ENCODE data around the gene AUP1. TPM values are rescaled to one million over a fixed set of nuclear protein-coding genes. Genes with fewer than 3 reads are reported as not detected.

The AUP1 gene
- total RNA-seq, 3 donors from 2014 or later (not counting 1 experiment from before 2014, with no cell fraction given): 234 to 242 (median 237) TPM

- Mint-ChIP-seq H3K36me3 (no peaks in the 10 kb centered on the region), H3K4me1 (peaks cover 10 to 20% of the 10 kb centered on the region in 2 donors), H3K27me3 (ENCODE audit: low read depth in 2 of 2) (peaks cover 60 to 74% of the 10 kb centered on the region in 2 donors), H3K9me3 (no peaks in the 10 kb centered on the region), H3K4me3 (peak overlapping the region; percentile 13), H3K27ac (peak overlapping the region in 1 of 2 donors; percentile 36)
- no peak for TF ChIP-seq CTCF (IDR thresholded peaks at IDR 0.05)
- DNase-seq: peak in 1 of 2 donors; percentile 48
- intact Hi-C loops (cut with micrococcal nuclease): no loop called here
- 5% methylated on average over 52 of the region's 52 CpGs for WGBS (ENCODE audit: insufficient coverage)
- no peak overlapping the region for H3K4me3 ChIP-seq (ENCODE audit: low read length)
- peaks cover 31% of the 10 kb centered on the region for H3K4me1 ChIP-seq (ENCODE audit: control insufficient read depth, insufficient read depth, low read length)
- H3K27ac ChIP-seq (ENCODE audit: low read length): no peak overlapping the region
- peaks cover 65% of the 10 kb centered on the region for H3K27me3 ChIP-seq (ENCODE audit: control insufficient read depth, insufficient read depth, low read length)
- peak in 1 of 3 donors; percentile 25 for ATAC-seq
- no peaks in the 10 kb centered on the region for H3K36me3 ChIP-seq (ENCODE audit: control insufficient read depth, insufficient read depth, low read length)
- H3K9me3 ChIP-seq (ENCODE audit: control insufficient read depth, insufficient read depth, low read length): no peaks in the 10 kb centered on the region
Measured at GRCh38 chr2:74513605-74514367, 15.7 kb downstream of the AUP1 start.

- intact Hi-C loops (cut with micrococcal nuclease): no loop called here
- H3K4me3 Mint-ChIP-seq: no peak overlapping the region
- peaks cover 36% of the 10 kb centered on the region for H3K4me1 ChIP-seq (ENCODE audit: control insufficient read depth, insufficient read depth, low read length)
- no peak overlapping the region for H3K4me3 ChIP-seq (ENCODE audit: low read length)
- peaks cover 18 to 27% of the 10 kb centered on the region in 2 donors for H3K4me1 Mint-ChIP-seq
- ATAC-seq (no peak), DNase-seq (no peak)
- H3K27me3 ChIP-seq (ENCODE audit: control insufficient read depth, insufficient read depth, low read length): peaks cover 57% of the 10 kb centered on the region
- H3K27ac ChIP-seq (ENCODE audit: low read length): no peak overlapping the region
- peak overlapping the region in 1 of 2 donors; percentile 36 for H3K27ac Mint-ChIP-seq
- no peaks in the 10 kb centered on the region for H3K9me3 Mint-ChIP-seq
- H3K36me3 Mint-ChIP-seq: no peaks in the 10 kb centered on the region
- H3K36me3 ChIP-seq (ENCODE audit: control insufficient read depth, insufficient read depth, low read length): no peaks in the 10 kb centered on the region
- H3K27me3 Mint-ChIP-seq (ENCODE audit: low read depth in 2 of 2): peaks cover 51 to 71% of the 10 kb centered on the region in 2 donors
- WGBS (ENCODE audit: insufficient coverage): 9% methylated on average over 35 of the region's 36 CpGs
- no peaks in the 10 kb centered on the region for H3K9me3 ChIP-seq (ENCODE audit: control insufficient read depth, insufficient read depth, low read length)
- TF ChIP-seq CTCF (IDR thresholded peaks at IDR 0.05): no peak
Measured at GRCh38 chr2:74512744-74513604, 16.5 kb downstream of the AUP1 start.

- no peak for ATAC-seq
- intact Hi-C loops (cut with micrococcal nuclease): no loop called here
- no peaks in the 10 kb centered on the region for H3K9me3 Mint-ChIP-seq
- Histone ChIP-seq H3K4me1 (ENCODE audit: control insufficient read depth, insufficient read depth, low read length) (peaks cover 43% of the 10 kb centered on the region), H3K27me3 (ENCODE audit: control insufficient read depth, insufficient read depth, low read length) (peaks cover 46% of the 10 kb centered on the region), H3K36me3 (ENCODE audit: control insufficient read depth, insufficient read depth, low read length) (no peaks in the 10 kb centered on the region), H3K9me3 (ENCODE audit: control insufficient read depth, insufficient read depth, low read length) (no peaks in the 10 kb centered on the region), H3K4me3 (ENCODE audit: low read length) (no peak overlapping the region), H3K27ac (ENCODE audit: low read length) (no peak overlapping the region)
- DNase-seq: no peak
- 38% methylated on average over 11 of the region's 11 CpGs for WGBS (ENCODE audit: insufficient coverage)
- peaks cover 30 to 34% of the 10 kb centered on the region in 2 donors for H3K4me1 Mint-ChIP-seq
- no peak for TF ChIP-seq CTCF (IDR thresholded peaks at IDR 0.05)
- peaks cover 35 to 55% of the 10 kb centered on the region in 2 donors for H3K27me3 Mint-ChIP-seq (ENCODE audit: low read depth in 2 of 2)
- no peak overlapping the region for H3K27ac Mint-ChIP-seq
- no peaks in the 10 kb centered on the region for H3K36me3 Mint-ChIP-seq
- no peak overlapping the region for H3K4me3 Mint-ChIP-seq
Measured at GRCh38 chr2:74511104-74511989, 18.2 kb downstream of the AUP1 start.

All from natural killer cell (primary cell).